Motor neuron (in vitro differentiated cells): ENCODE measurements around the gene ZDHHC14. TPM values are rescaled to one million over a fixed set of nuclear protein-coding genes. Genes with fewer than 3 reads are reported as not detected.

Experiments used
- ATAC-seq, 8 experiments: fragments of 200-7000 bp; cut with Tn5 transposase; replicated peaks in 6 of 8; 2 replicates each; pipeline ENCODE4 v1.8.0; 2021; ENCODE audit warnings: mild to moderate bottlenecking in 8 of 8, moderate library complexity in 8 of 8
- H3K27ac ChIP-seq, 2 donors: fragments of 250-450 bp; sonication (Bioruptor Pico); 2 replicates each; pipeline ENCODE4 v1.9.0; 2021; ENCODE audit warnings: antibody characterized with exemption in 2 of 2, mild to moderate bottlenecking in 2 of 2, moderate library complexity in 1 of 2
- H3K4me1 ChIP-seq, 2 donors: fragments of 250-450 bp; sonication (Bioruptor Pico); replicated peaks in 1 of 2; 2 replicates each; pipeline ENCODE4 v1.6.1; 2021; ENCODE audit warnings: antibody characterized with exemption in 2 of 2, mild to moderate bottlenecking in 2 of 2, moderate library complexity in 1 of 2
- H3K4me3 ChIP-seq, 5 donors: fragments of 250-450 bp; sonication (Bioruptor Pico); 2 replicates each; pipeline ENCODE4 v1.9.0; 2021; ENCODE audit warnings: antibody characterized with exemption in 5 of 5, mild to moderate bottlenecking in 5 of 5, moderate library complexity in 4 of 5
- WGBS, 10 experiments: fragments of 450-650 bp; shearing (Covaris generic); methylation state at CpG; one replicate each; pipeline ENCODE4 v1.0.0; 2022; 5-methylcytosine and 5-hydroxymethylcytosine counted together
- in situ Hi-C, 9 experiments: fragments of 400-800 bp; cut with MboI; loops; one replicate each; pipeline ENCODE4 v1.15.0; 2021; ENCODE audit warnings: low sequenced_read_pairs in 9 of 9, low pct_unique_long_range_greater_than_20kb in 2 of 9; ENCODE audit not compliant: unreplicated experiment in 9 of 9
- total RNA-seq, 8 experiments: library from RNA; unstranded; fragments of 300-600 nt; gene quantifications; 2 replicates each; pipeline versions ENCODE4 v1.2.3 to v1.2.4, GENCODE V29; 2022

Gene ZDHHC14
- total RNA-seq, 8 experiments from 2014 or later = 2.9 to 22.7 (median 3.7) TPM

- Histone ChIP-seq H3K4me1 (peaks cover 3 to 13% of the 10 kb centered on the region in 2 donors), H3K27ac (no peak overlapping the region), H3K4me3 (no peak overlapping the region)
- WGBS, 10 experiments = 48 to 100% (median 78%) methylated on average over 1 to 9 of the region's 10 CpGs; no CpG with 5 or more reads in 2 of the 10 experiments
- ATAC-seq = no peak
- in situ Hi-C loops = no loop called here
These were observed 107.1 kb downstream of the ZDHHC14 start for GRCh38 chr6:157488058-157488457.

GRCh38 chr6:157488716-157489118 lies 107.7 kb downstream of the ZDHHC14 start:
- WGBS, 10 experiments = 28 to 72% (median 51%) methylated on average over 1 to 10 of the region's 12 CpGs
- H3K27ac ChIP-seq = no peak overlapping the region
- in situ Hi-C loops = no loop called here
- H3K4me1 ChIP-seq = peaks cover 3 to 13% of the 10 kb centered on the region in 2 donors
- H3K4me3 ChIP-seq = no peak overlapping the region
- peak in 4 of 8 experiments; percentile 17 to 43 (median 32) for ATAC-seq

- Histone ChIP-seq H3K27ac (no peak overlapping the region), H3K4me1 (peaks cover 3 to 13% of the 10 kb centered on the region in 2 donors), H3K4me3 (no peak overlapping the region)
- in situ Hi-C loops = no loop called here
- ATAC-seq = no peak
- WGBS, 10 experiments = 80 to 100% (median 96%) methylated on average over 1 to 9 of the region's 16 CpGs; no CpG with 5 or more reads in 4 of the 10 experiments
These were observed 109.8 kb downstream of the ZDHHC14 start for GRCh38 chr6:157490611-157491269.

GRCh38 chr6:157491571-157492232 lies 110.7 kb downstream of the ZDHHC14 start:
- H3K4me3 ChIP-seq = no peak overlapping the region
- 67 to 100% (median 93%) methylated on average over 1 to 12 of the region's 20 CpGs; no CpG with 5 or more reads in 1 of the 10 experiments for WGBS, 10 experiments
- in situ Hi-C loops = no loop called here
- peaks cover 3 to 9% of the 10 kb centered on the region in 2 donors for H3K4me1 ChIP-seq
- H3K27ac ChIP-seq = no peak overlapping the region
- no peak for ATAC-seq

GRCh38 chr6:157492249-157492648 lies 111.3 kb downstream of the ZDHHC14 start:
- H3K4me3 ChIP-seq = no peak overlapping the region
- no peak for ATAC-seq
- H3K4me1 ChIP-seq = peaks cover 3 to 9% of the 10 kb centered on the region in 2 donors
- in situ Hi-C loops = no loop called here
- WGBS, 10 experiments = 95 to 100% (median 97%) methylated on average over 1 to 12 of the region's 12 CpGs; no CpG with 5 or more reads in 7 of the 10 experiments
- H3K27ac ChIP-seq = no peak overlapping the region

GRCh38 chr6:157492741-157493140 lies 111.8 kb downstream of the ZDHHC14 start:
- Histone ChIP-seq H3K4me3 (no peak overlapping the region), H3K4me1 (peaks cover 3 to 9% of the 10 kb centered on the region in 2 donors), H3K27ac (no peak overlapping the region)
- 60 to 100% (median 100%) methylated on average over 1 to 3 of the region's 3 CpGs; no CpG with 5 or more reads in 7 of the 10 experiments for WGBS, 10 experiments
- ATAC-seq = no peak
- in situ Hi-C loops = no loop called here

- Histone ChIP-seq H3K4me3 (no peak overlapping the region), H3K4me1 (peaks cover 3 to 9% of the 10 kb centered on the region in 2 donors), H3K27ac (no peak overlapping the region)
- in situ Hi-C loops = no loop called here
- ATAC-seq = no peak
- WGBS, 10 experiments = 20 to 100% (median 96%) methylated on average over 1 to 3 of the region's 11 CpGs; no CpG with 5 or more reads in 3 of the 10 experiments
These were observed 112.2 kb downstream of the ZDHHC14 start for GRCh38 chr6:157493173-157493572.

GRCh38 chr6:157493576-157493975 lies 112.6 kb downstream of the ZDHHC14 start:
- ATAC-seq = no peak

GRCh38 chr6:157494132-157494710 lies 113.2 kb downstream of the ZDHHC14 start:
- no peak overlapping the region for H3K4me3 ChIP-seq
- 0 to 100% (median 78%) methylated on average over 1 to 6 of the region's 6 CpGs; no CpG with 5 or more reads in 1 of the 10 experiments for WGBS, 10 experiments
- no peak overlapping the region for H3K27ac ChIP-seq
- in situ Hi-C loops = no loop called here
- H3K4me1 ChIP-seq = peaks cover 3% of the 10 kb centered on the region in 2 donors
- ATAC-seq = no peak

More at GRCh38 chr6:157493576-157493975, 112.6 kb downstream of the ZDHHC14 start:
- Histone ChIP-seq H3K4me1 (peaks cover 3 to 5% of the 10 kb centered on the region in 2 donors), H3K4me3 (no peak overlapping the region), H3K27ac (no peak overlapping the region)
- in situ Hi-C loops = no loop called here
- 83 to 100% (median 98%) methylated on average over 1 to 5 of the region's 10 CpGs; no CpG with 5 or more reads in 5 of the 10 experiments for WGBS, 10 experiments

- Histone ChIP-seq H3K27ac (no peak overlapping the region), H3K4me1 (no peaks in the 10 kb centered on the region), H3K4me3 (no peak overlapping the region)
- ATAC-seq = no peak
- WGBS, 10 experiments = 60 to 100% (median 98%) methylated on average over 1 to 5 of the region's 5 CpGs; no CpG with 5 or more reads in 4 of the 10 experiments
- in situ Hi-C loops = no loop called here
These were observed 115.6 kb downstream of the ZDHHC14 start for GRCh38 chr6:157496534-157497095.

GRCh38 chr6:157497579-157497978 lies 116.6 kb downstream of the ZDHHC14 start:
- in situ Hi-C loops = no loop called here
- Histone ChIP-seq H3K4me3 (no peak overlapping the region), H3K4me1 (no peaks in the 10 kb centered on the region), H3K27ac (no peak overlapping the region)
- ATAC-seq = no peak
- 80 to 100% (median 100%) methylated on average over 1 to 2 of the region's 2 CpGs; no CpG with 5 or more reads in 3 of the 10 experiments for WGBS, 10 experiments

- no peak overlapping the region for H3K27ac ChIP-seq
- no peak overlapping the region for H3K4me3 ChIP-seq
- H3K4me1 ChIP-seq = no peaks in the 10 kb centered on the region
- ATAC-seq = no peak
- in situ Hi-C loops = no loop called here
- 50 to 94% (median 83%) methylated on average over 1 to 2 of the region's 2 CpGs; no CpG with 5 or more reads in 1 of the 10 experiments for WGBS, 10 experiments
These were observed 117.8 kb downstream of the ZDHHC14 start for GRCh38 chr6:157498817-157499216.

GRCh38 chr6:157500022-157500421 lies 119.0 kb downstream of the ZDHHC14 start:
- H3K27ac ChIP-seq = no peak overlapping the region
- H3K4me1 ChIP-seq = no peaks in the 10 kb centered on the region
- in situ Hi-C loops = no loop called here
- ATAC-seq = no peak
- WGBS, 10 experiments = 17 to 100% (median 85%) methylated on average over 1 of the region's 1 CpG; no CpG with 5 or more reads in 2 of the 10 experiments
- no peak overlapping the region for H3K4me3 ChIP-seq
